NCI-H2196 (cell line): ENCODE data around the gene SLC45A3.
"Not testable (repeated sequence)": the region's sequence is repeated elsewhere in the genome, so short reads cannot be mapped to it uniquely, and the experiment has no call there.

Experiments used
- DNase-seq: peaks from one replicate; lab custom pipeline; 2025; ENCODE audit not compliant: unreplicated experiment; lab: John Stamatoyannopoulos, UW

Gene SLC45A3

GRCh38 chr1:205637854-205638468 is 42.3 kb downstream of the SLC45A3 start:
- no peak for DNase-seq

GRCh38 chr1:205636732-205637131 is 43.6 kb downstream of the SLC45A3 start:
- DNase-seq = no peak

- not testable (repeated sequence) for DNase-seq
These were observed 44.2 kb downstream of the SLC45A3 start for GRCh38 chr1:205636138-205636530.

GRCh38 chr1:205633421-205633976 is 46.8 kb downstream of the SLC45A3 start:
- no peak for DNase-seq

GRCh38 chr1:205632669-205633169 is 47.6 kb downstream of the SLC45A3 start:
- no peak for DNase-seq

GRCh38 chr1:205631768-205632668 is 48.3 kb downstream of the SLC45A3 start, which contains the start of gene ELK4:
ELK4 (minus strand) TSS chr1:205632011; CDS start chr1:205623882, 8,129 bp downstream.
- DNase-seq = peak; percentile 99

- DNase-seq = peak; percentile 78
These were observed 49.1 kb downstream of the SLC45A3 start for GRCh38 chr1:205631010-205631767.

- no peak for DNase-seq
These were observed 49.7 kb downstream of the SLC45A3 start for GRCh38 chr1:205630651-205631009.

GRCh38 chr1:205630241-205630640 is 50.1 kb downstream of the SLC45A3 start:
- no peak for DNase-seq

GRCh38 chr1:205629751-205630150 is 50.6 kb downstream of the SLC45A3 start:
- no peak for DNase-seq

GRCh38 chr1:205627956-205628355 is 52.4 kb downstream of the SLC45A3 start:
- DNase-seq = no peak

- DNase-seq = no peak
These were observed 54.1 kb downstream of the SLC45A3 start for GRCh38 chr1:205626216-205626615.

GRCh38 chr1:205623646-205624045 is 56.7 kb downstream of the SLC45A3 start:
- no peak for DNase-seq

GRCh38 chr1:205620269-205620668 is 60.0 kb downstream of the SLC45A3 start:
- no peak for DNase-seq

- no peak for DNase-seq
These were observed 60.9 kb downstream of the SLC45A3 start for GRCh38 chr1:205619376-205619775.

GRCh38 chr1:205616563-205617293 is 63.6 kb downstream of the SLC45A3 start:
- no peak for DNase-seq

- DNase-seq = no peak
These were observed 64.5 kb downstream of the SLC45A3 start for GRCh38 chr1:205615789-205616188.

- DNase-seq = no peak
These were observed 66.4 kb downstream of the SLC45A3 start for GRCh38 chr1:205613854-205614412.

- no peak for DNase-seq
These were observed 67.8 kb downstream of the SLC45A3 start for GRCh38 chr1:205612556-205612955.

- DNase-seq = no peak
These were observed 68.2 kb downstream of the SLC45A3 start for GRCh38 chr1:205612104-205612503.
